A549 (cell line): Measurements from ENCODE around the gene BSCL2. TPM values are rescaled to one million over a fixed set of nuclear protein-coding genes. Genes with fewer than 3 reads are reported as not detected.

Source experiments
- ATAC-seq, 2 experiments: fragments of 200-7000 bp in 1 of 2; fragments of >200 bp in 1 of 2; cut with Nextera tagmentation in 1 of 2; cut with Tn5 transposase in 1 of 2; 3 replicates each; pipeline versions ENCODE4 v1.8.0 to v1.9.1; 2018 to 2020; ENCODE audit warnings: mild to moderate bottlenecking in 1 of 2, moderate library complexity in 1 of 2
- CTCF ChIA-PET: fragments of 300-600 bp; sonication (Branson Sonifier 250); formaldehyde crosslinking; extraction: SDS; loops from one replicate; lab custom pipeline; 2021; ENCODE audit warnings: antibody characterized with exemption, inconsistent platforms; lab: Yijun Ruan, JAX
- POLR2A ChIA-PET: fragments of 350-600 bp; formaldehyde crosslinking; extraction: SDS; loops from one replicate; lab custom pipeline; 2021; ENCODE audit warnings: antibody characterized with exemption, inconsistent platforms; lab: Yijun Ruan, JAX
- DNase-seq, 2 experiments: peaks; one replicate each; pipeline versions ENCODE4 v3.0.0 to v3.0.0-alpha.2; 2011 to 2016; ENCODE audit warnings: low read depth in 1 of 2, low spot score in 1 of 2
- FAIRE-seq: peaks from 2 replicates; lab custom pipeline; 2011; peaks lifted over from hg19 to GRCh38; lab: Jason Lieb, UNC
- H3K27ac ChIP-seq, 2 experiments: fragments of >200 bp; sonication (Bioruptor Twin); formaldehyde crosslinking; 3 replicates each; pipeline ENCODE4 v1.5.1; 2016 to 2017
- H3K4me1 ChIP-seq: fragments of >200 bp; sonication (Bioruptor Twin); formaldehyde crosslinking; 3 replicates; pipeline ENCODE4 v1.6.1; 2016
- H3K4me2 ChIP-seq: fragments of >200 bp; sonication (Bioruptor Twin); formaldehyde crosslinking; 3 replicates; pipeline ENCODE4 v1.6.1; 2016
- H3K4me3 ChIP-seq: fragments of >200 bp; sonication (Bioruptor Twin); formaldehyde crosslinking; 3 replicates; pipeline ENCODE4 v1.5.1; 2016
- H3K9me3 ChIP-seq: fragments of >200 bp; sonication (Bioruptor Twin); formaldehyde crosslinking; 3 replicates; pipeline ENCODE4 v1.6.1; 2016
- BHLHE40 ChIP-seq: IDR thresholded peaks from 2 replicates; pipeline ENCODE4 v1.6.1; 2012; ENCODE audit warnings: low read depth, low read length, inconsistent platforms
- CBX8 ChIP-seq: fragments of 200-600 bp; sonication (generic); IDR thresholded peaks from 2 replicates; pipeline ENCODE4 v1.6.1; 2016
- CHD4 ChIP-seq: fragments of 200-600 bp; sonication (generic); IDR thresholded peaks from 2 replicates; pipeline ENCODE4 v1.6.1; 2016; ENCODE audit warnings: antibody characterized with exemption, mild to moderate bottlenecking, borderline replicate concordance
- EHMT2 ChIP-seq: fragments of 200-600 bp; sonication (generic); IDR thresholded peaks from 2 replicates; pipeline ENCODE4 v1.6.1; 2016; ENCODE audit warnings: antibody characterized with exemption, low read depth, mild to moderate bottlenecking, moderate library complexity
- EP300 ChIP-seq, 2 experiments: fragments of >200 bp; sonication (Bioruptor Twin); formaldehyde crosslinking; IDR thresholded peaks; 2 replicates in 1 of 2; 3 replicates in 1 of 2; pipeline ENCODE4 v1.6.1; 2016 to 2017
- ESRRA ChIP-seq: fragments of 150-350 bp; IDR thresholded peaks from 2 replicates; pipeline ENCODE4 v1.6.1; 2014; ENCODE audit warnings: mild to moderate bottlenecking, low read length, borderline replicate concordance
- GATA3 ChIP-seq: IDR thresholded peaks from 2 replicates; pipeline ENCODE4 v1.6.1; 2012; ENCODE audit warnings: borderline replicate concordance
- KDM1A ChIP-seq: fragments of 200-600 bp; sonication (generic); IDR thresholded peaks from 2 replicates; pipeline ENCODE4 v1.6.1; 2016; ENCODE audit warnings: low read depth, mild to moderate bottlenecking
- KDM5A ChIP-seq: fragments of 200-600 bp; sonication (generic); IDR thresholded peaks from 2 replicates; pipeline ENCODE4 v1.6.1; 2016; ENCODE audit warnings: antibody characterized with exemption, mild to moderate bottlenecking
- MYC ChIP-seq: IDR thresholded peaks from 2 replicates; pipeline ENCODE4 v1.6.1; 2012; ENCODE audit warnings: mild to moderate bottlenecking, inconsistent platforms, low read length, improper control_type of control experiment, borderline replicate concordance
- NPAS2 ChIP-seq: fragments of 250-450 bp; sonication (Bioruptor Pico); IDR thresholded peaks from 2 replicates; pipeline ENCODE4 v1.8.0; 2022; ENCODE audit warnings: mild to moderate bottlenecking, moderate library complexity, borderline replicate concordance
- RNF2 ChIP-seq: fragments of 200-600 bp; sonication (generic); IDR thresholded peaks from 2 replicates; pipeline ENCODE4 v1.6.1; 2016; ENCODE audit warnings: low read depth, mild to moderate bottlenecking, antibody characterized with exemption, moderate library complexity, borderline replicate concordance
- SMC3 ChIP-seq: fragments of >200 bp; sonication (Bioruptor Twin); formaldehyde crosslinking; IDR thresholded peaks from 3 replicates; pipeline ENCODE4 v1.6.1; 2018; ENCODE audit warnings: inconsistent platforms
- SREBF2 ChIP-seq: fragments of 450-650 bp; IDR thresholded peaks from 2 replicates; pipeline ENCODE4 v1.6.1; 2014; ENCODE audit warnings: mild to moderate bottlenecking, moderate library complexity
- TFCP2L1 ChIP-seq: fragments of 250-450 bp; sonication (Bioruptor Pico); IDR thresholded peaks from 2 replicates; pipeline ENCODE4 v1.5.0; 2021; ENCODE audit warnings: mild to moderate bottlenecking
- TP53 ChIP-seq: fragments of 250-450 bp; sonication (Bioruptor Pico); IDR thresholded peaks from 2 replicates; pipeline ENCODE4 v1.5.0; 2021; ENCODE audit warnings: mild to moderate bottlenecking, moderate library complexity
- ZC3H11A ChIP-seq: fragments of 450-650 bp; IDR thresholded peaks from 2 replicates; pipeline ENCODE4 v1.6.1; 2014; ENCODE audit warnings: antibody characterized with exemption, mild to moderate bottlenecking
- ZNF302 ChIP-seq: fragments of 250-450 bp; sonication (Bioruptor Pico); IDR thresholded peaks from 2 replicates; pipeline ENCODE4 v1.9.0; 2021; ENCODE audit warnings: inconsistent platforms, mild to moderate bottlenecking, moderate library complexity
- ZSCAN20 ChIP-seq: fragments of 250-450 bp; sonication (Bioruptor Pico); IDR thresholded peaks from 2 replicates; pipeline ENCODE4 v1.8.0; 2022; ENCODE audit warnings: mild to moderate bottlenecking, moderate library complexity
- WGBS: methylation state at CpG from one replicate; pipeline ENCODE4 v1.1.6; 2017; ENCODE audit errors: missing lambda C conversion rate; 5-methylcytosine and 5-hydroxymethylcytosine counted together
- polyA plus RNA-seq, 4 experiments: library from polyadenylated mRNA; depleted of rRNA in 3 of 4; stranded (reverse); fragments of >200 nt; fragmentation: RNase III in 1 of 4; extraction: RNeasy Plus Mini Kit Qiagen cat#74134 plus additional on column Dnase treatment in 1 of 4; gene quantifications; 2 replicates in 3 of 4; 3 replicates in 1 of 4; pipeline ENCODE4 v1.2.3, GENCODE V29; 2011 to 2017
- TF ChIP-seq, protein P1 (sequence below): fragments of >200 bp; sonication (Bioruptor Twin); formaldehyde crosslinking; IDR thresholded peaks from 2 replicates; pipeline ENCODE4 v1.6.1; 2016
- TF ChIP-seq, protein P2 (sequence below): fragments of 250-450 bp; sonication (Bioruptor Pico); IDR thresholded peaks from 2 replicates; pipeline ENCODE4 v1.5.0; 2021; ENCODE audit warnings: mild to moderate bottlenecking, moderate library complexity, borderline replicate concordance
- TF ChIP-seq, protein P3 (sequence below): IDR thresholded peaks from 2 replicates; pipeline ENCODE4 v1.6.1; 2012
- TF ChIP-seq, protein P4 (sequence below): fragments of 450-650 bp; IDR thresholded peaks from 2 replicates; pipeline ENCODE4 v1.6.1; 2014; ENCODE audit warnings: antibody characterized with exemption

BSCL2 gene
- polyA plus RNA-seq, 2 of the 4 experiments (the other 2 are of a cell fraction), result 63.0 to 63.9 TPM

DNA sequence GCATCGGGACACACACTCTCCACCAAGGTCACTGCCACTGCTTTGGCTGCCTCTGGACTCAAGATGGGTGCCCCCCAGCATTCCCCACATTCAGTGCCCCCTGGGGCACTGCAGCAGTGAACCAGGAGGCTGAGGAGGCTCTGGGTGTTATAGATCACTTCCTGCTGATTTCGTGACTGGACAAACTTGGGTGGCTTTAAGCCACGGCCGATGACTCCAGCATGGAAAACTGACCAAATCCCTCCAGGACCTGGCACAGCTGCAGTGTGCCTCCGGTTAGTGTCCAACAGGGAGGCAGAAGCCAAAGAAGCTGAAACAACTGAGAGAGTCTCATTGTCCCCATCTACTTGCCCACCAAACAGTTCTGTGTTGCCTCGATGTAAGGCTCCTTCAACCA is 59.6 kb downstream of the BSCL2 start:
- ATAC-seq (no peak), FAIRE-seq (no peak), DNase-seq (no peak)
- Histone ChIP-seq H3K4me3 (no peak overlapping the region), H3K9me3 (no peaks in the 10 kb centered on the region), H3K4me2 (no peak overlapping the region), H3K27ac (no peak overlapping the region), H3K4me1 (peaks cover 22% of the 10 kb centered on the region)
- POLR2A ChIA-PET, result interaction anchor here (1.2 to 3.2 kb wide), 3 partner anchors 18 to 80 kb away, joined by 4 to 21 read pairs (median 5); partner anchors contain the start of genes C11orf98, CSKMT, HNRNPUL2 and TUT1
- WGBS, result 63% methylated on average over 6 of the region's 6 CpGs
- TF ChIP-seq ZNF302, result no peak
- no peak for TF ChIP-seq NPAS2 (CRISPR knock-in tag)
- TF ChIP-seq SREBF2, result no peak
- TF ChIP-seq ZSCAN20 (CRISPR knock-in tag), result no peak
- TF ChIP-seq, protein P1, sequence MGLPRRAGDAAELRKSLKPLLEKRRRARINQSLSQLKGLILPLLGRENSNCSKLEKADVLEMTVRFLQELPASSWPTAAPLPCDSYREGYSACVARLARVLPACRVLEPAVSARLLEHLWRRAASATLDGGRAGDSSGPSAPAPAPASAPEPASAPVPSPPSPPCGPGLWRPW, result no peak
- TF ChIP-seq KDM5A, result no peak
- no peak for TF ChIP-seq RNF2
- TF ChIP-seq, protein P2, sequence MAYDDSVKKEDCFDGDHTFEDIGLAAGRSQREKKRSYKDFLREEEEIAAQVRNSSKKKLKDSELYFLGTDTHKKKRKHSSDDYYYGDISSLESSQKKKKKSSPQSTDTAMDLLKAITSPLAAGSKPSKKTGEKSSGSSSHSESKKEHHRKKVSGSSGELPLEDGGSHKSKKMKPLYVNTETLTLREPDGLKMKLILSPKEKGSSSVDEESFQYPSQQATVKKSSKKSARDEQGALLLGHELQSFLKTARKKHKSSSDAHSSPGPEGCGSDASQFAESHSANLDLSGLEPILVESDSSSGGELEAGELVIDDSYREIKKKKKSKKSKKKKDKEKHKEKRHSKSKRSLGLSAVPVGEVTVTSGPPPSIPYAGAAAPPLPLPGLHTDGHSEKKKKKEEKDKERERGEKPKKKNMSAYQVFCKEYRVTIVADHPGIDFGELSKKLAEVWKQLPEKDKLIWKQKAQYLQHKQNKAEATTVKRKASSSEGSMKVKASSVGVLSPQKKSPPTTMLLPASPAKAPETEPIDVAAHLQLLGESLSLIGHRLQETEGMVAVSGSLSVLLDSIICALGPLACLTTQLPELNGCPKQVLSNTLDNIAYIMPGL (CRISPR knock-in tag), result no peak
- no peak for TF ChIP-seq CBX8
- CTCF ChIA-PET, result interaction anchor here (0.7 to 2.2 kb wide), 8 partner anchors 10 to 223 kb away, joined by 3 to 15 read pairs (median 3); partner anchors contain the start of genes B3GAT3, C11orf98, CSKMT and EML3

DNA sequence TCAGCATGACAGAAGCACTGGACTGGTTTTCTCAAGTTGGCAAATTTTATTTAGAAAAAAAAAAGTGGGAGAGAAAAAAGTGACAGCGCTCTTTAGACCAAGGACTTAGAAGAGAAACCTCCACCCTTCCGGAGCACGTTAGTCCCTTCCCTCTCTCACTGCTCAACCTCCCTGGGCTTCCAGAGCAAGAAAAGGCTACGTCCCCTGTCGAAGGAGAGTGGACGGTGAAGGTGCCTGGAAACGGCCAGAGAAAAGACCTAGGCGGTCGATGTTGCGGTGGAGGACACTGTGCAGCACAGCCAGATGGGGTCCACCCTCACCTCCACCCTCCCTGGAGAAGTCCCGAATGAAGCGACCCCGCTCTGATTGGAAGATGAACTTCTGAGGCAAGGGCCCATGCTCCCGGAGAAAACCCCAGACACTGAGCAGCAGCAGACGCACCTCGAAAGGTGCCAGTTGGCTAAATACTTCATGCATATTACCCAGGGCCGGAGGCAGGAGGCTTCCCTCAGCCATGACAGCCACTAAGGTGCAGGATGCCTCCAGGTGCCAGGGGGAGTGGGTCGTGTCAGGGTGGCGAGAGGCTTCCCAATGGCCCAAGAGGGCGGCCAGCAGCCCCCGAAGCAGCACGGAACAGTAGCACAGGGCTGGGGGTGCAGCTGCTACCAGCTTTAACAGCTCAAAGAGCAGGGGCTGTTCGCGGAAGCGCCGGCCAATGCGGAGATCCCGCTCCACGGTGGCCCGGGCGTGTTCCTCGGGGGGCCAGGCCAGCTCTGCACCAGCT is 60.2 kb downstream of the BSCL2 start:
- Histone ChIP-seq H3K4me3 (no peak overlapping the region), H3K27ac (no peak overlapping the region)

More for the DNA sequence above, 60.2 kb downstream of the BSCL2 start:
- ATAC-seq, result peak; percentile 57
- CTCF ChIA-PET, result interaction anchor here (0.9 to 2.2 kb wide), 8 partner anchors 11 to 222 kb away, joined by 3 to 15 read pairs (median 3); partner anchors contain the start of genes C11orf98, CSKMT, EML3 and ROM1
- DNase-seq, result no peak
- FAIRE-seq, result no peak
- Histone ChIP-seq H3K4me2 (peak overlapping the region; percentile 56), H3K4me1 (peaks cover 18% of the 10 kb centered on the region), H3K9me3 (no peaks in the 10 kb centered on the region)
- 67% methylated on average over 30 of the region's 32 CpGs for WGBS
- POLR2A ChIA-PET, result interaction anchor here (0.6 to 3.2 kb wide), 11 partner anchors 13 to 107 kb away, joined by 3 to 35 read pairs (median 6); partner anchors contain the start of genes B3GAT3, C11orf98, CSKMT and HNRNPUL2
- no peak for TF ChIP-seq MYC
- no peak for TF ChIP-seq GATA3
- no peak for TF ChIP-seq ESRRA
- TF ChIP-seq, protein P3, sequence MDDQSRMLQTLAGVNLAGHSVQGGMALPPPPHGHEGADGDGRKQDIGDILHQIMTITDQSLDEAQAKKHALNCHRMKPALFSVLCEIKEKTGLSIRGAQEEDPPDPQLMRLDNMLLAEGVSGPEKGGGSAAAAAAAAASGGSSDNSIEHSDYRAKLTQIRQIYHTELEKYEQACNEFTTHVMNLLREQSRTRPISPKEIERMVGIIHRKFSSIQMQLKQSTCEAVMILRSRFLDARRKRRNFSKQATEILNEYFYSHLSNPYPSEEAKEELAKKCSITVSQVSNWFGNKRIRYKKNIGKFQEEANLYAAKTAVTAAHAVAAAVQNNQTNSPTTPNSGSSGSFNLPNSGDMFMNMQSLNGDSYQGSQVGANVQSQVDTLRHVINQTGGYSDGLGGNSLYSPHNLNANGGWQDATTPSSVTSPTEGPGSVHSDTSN, result no peak
- TF ChIP-seq KDM1A, result no peak
- TF ChIP-seq, protein P4, sequence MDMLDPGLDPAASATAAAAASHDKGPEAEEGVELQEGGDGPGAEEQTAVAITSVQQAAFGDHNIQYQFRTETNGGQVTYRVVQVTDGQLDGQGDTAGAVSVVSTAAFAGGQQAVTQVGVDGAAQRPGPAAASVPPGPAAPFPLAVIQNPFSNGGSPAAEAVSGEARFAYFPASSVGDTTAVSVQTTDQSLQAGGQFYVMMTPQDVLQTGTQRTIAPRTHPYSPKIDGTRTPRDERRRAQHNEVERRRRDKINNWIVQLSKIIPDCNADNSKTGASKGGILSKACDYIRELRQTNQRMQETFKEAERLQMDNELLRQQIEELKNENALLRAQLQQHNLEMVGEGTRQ, result no peak
- no peak for TF ChIP-seq EP300 (IDR thresholded peaks at IDR 0.05)
- no peak for TF ChIP-seq TFCP2L1
- no peak for TF ChIP-seq TP53
- TF ChIP-seq EHMT2, result no peak
- no peak for TF ChIP-seq CBX8
- TF ChIP-seq CHD4, result no peak
- TF ChIP-seq ZSCAN20 (CRISPR knock-in tag), result no peak
- no peak for TF ChIP-seq ZC3H11A
- no peak for TF ChIP-seq SMC3
- TF ChIP-seq, protein P1, result no peak
- no peak for TF ChIP-seq BHLHE40
